Trophoblast cell (in vitro differentiated cells and primary cell): Measurements from ENCODE around the gene MYCBPAP.

ENCODE experiments used
- DNase-seq, 2 donors: peaks; one replicate each; pipeline ENCODE4 v3.0.0-alpha.2; 2016
- H2AFZ ChIP-seq: 2 replicates; pipeline ENCODE4 v1.6.1; 2013; ENCODE audit warnings: low read length, moderate library complexity, mild to moderate bottlenecking; ENCODE audit not compliant: insufficient read depth, poor library complexity
- H2AK5ac ChIP-seq: 2 replicates; pipeline ENCODE4 v1.6.1; 2013; ENCODE audit warnings: mild to moderate bottlenecking, low read length
- H2BK120ac ChIP-seq: 2 replicates; pipeline ENCODE4 v1.6.1; 2013; ENCODE audit warnings: low read length, mild to moderate bottlenecking, moderate library complexity; ENCODE audit not compliant: insufficient read depth, poor library complexity
- H2BK12ac ChIP-seq: 2 replicates; pipeline ENCODE4 v1.6.1; 2013; ENCODE audit warnings: mild to moderate bottlenecking, low read length, moderate library complexity
- H2BK5ac ChIP-seq: 2 replicates; pipeline ENCODE4 v1.6.1; 2013; ENCODE audit warnings: low read length, low read depth, moderate library complexity, mild to moderate bottlenecking; ENCODE audit not compliant: poor library complexity
- H3K14ac ChIP-seq: 2 replicates; pipeline ENCODE4 v1.6.1; 2013; ENCODE audit warnings: mild to moderate bottlenecking, low read length
- H3K18ac ChIP-seq: 2 replicates; pipeline ENCODE4 v1.6.1; 2013; ENCODE audit warnings: mild to moderate bottlenecking, low read length
- H3K23ac ChIP-seq: 2 replicates; pipeline ENCODE4 v1.6.1; 2013; ENCODE audit warnings: low read length
- H3K27ac ChIP-seq: 2 replicates; pipeline ENCODE4 v1.5.1; 2013; ENCODE audit warnings: low read depth, mild to moderate bottlenecking, inconsistent platforms, low read length, moderate library complexity
- H3K27me3 ChIP-seq: 2 replicates; pipeline ENCODE4 v1.6.1; 2013; ENCODE audit warnings: inconsistent platforms, mild to moderate bottlenecking, low read length, moderate library complexity; ENCODE audit not compliant: insufficient read depth
- H3K36me3 ChIP-seq, 2 experiments: 1 replicate in 1 of 2; 2 replicates in 1 of 2; pipeline ENCODE4 v1.6.1; 2013; ENCODE audit warnings: low read length in 2 of 2, mild to moderate bottlenecking in 2 of 2, moderate library complexity in 1 of 2; ENCODE audit not compliant: insufficient read depth in 2 of 2, control insufficient read depth in 1 of 2
- H3K4ac ChIP-seq: 2 replicates; pipeline ENCODE4 v1.6.1; 2013; ENCODE audit warnings: low read depth, mild to moderate bottlenecking, low read length, moderate library complexity
- H3K4me1 ChIP-seq, 2 experiments: 1 replicate in 1 of 2; 2 replicates in 1 of 2; pipeline ENCODE4 v1.6.1; 2013; ENCODE audit warnings: low read length in 2 of 2, mild to moderate bottlenecking in 2 of 2, moderate library complexity in 1 of 2; ENCODE audit not compliant: insufficient read depth in 2 of 2, control insufficient read depth in 1 of 2
- H3K4me2 ChIP-seq: 2 replicates; pipeline ENCODE4 v1.6.1; 2013; ENCODE audit warnings: inconsistent platforms, mild to moderate bottlenecking, low read length, moderate library complexity
- H3K4me3 ChIP-seq: 2 replicates; pipeline ENCODE4 v1.5.1; 2013; ENCODE audit warnings: mild to moderate bottlenecking, low read depth, low read length, inconsistent platforms
- H3K79me1 ChIP-seq: one replicate; pipeline ENCODE4 v1.6.1; 2013; ENCODE audit warnings: low read length
- H3K79me2 ChIP-seq: 2 replicates; pipeline ENCODE4 v1.6.1; 2013; ENCODE audit warnings: low read length, mild to moderate bottlenecking; ENCODE audit not compliant: control insufficient read depth, insufficient read depth, poor library complexity
- H3K9ac ChIP-seq: 2 replicates; pipeline ENCODE4 v1.6.1; 2013; ENCODE audit warnings: mild to moderate bottlenecking, low read length
- H3K9me3 ChIP-seq: 2 replicates; pipeline ENCODE4 v1.6.1; 2013; ENCODE audit warnings: low read depth, mild to moderate bottlenecking, control low read depth, inconsistent platforms, low read length; ENCODE audit not compliant: insufficient read depth
- H4K12ac ChIP-seq: 2 replicates; pipeline ENCODE4 v1.6.1; 2013; ENCODE audit warnings: low read depth, mild to moderate bottlenecking, low read length, moderate library complexity
- H4K8ac ChIP-seq: 2 replicates; pipeline ENCODE4 v1.6.1; 2013; ENCODE audit warnings: low read depth, mild to moderate bottlenecking, low read length, moderate library complexity
- H4K91ac ChIP-seq: one replicate; pipeline ENCODE4 v1.6.1; 2013; ENCODE audit warnings: low read depth, mild to moderate bottlenecking, low read length, moderate library complexity
- WGBS: extraction: QIAGEN DNeasy Blood & Tissue Kit; methylation state at CpG from one replicate; pipeline ENCODE4 v1.1.7; 2013; ENCODE audit warnings: missing lambda C conversion rate; ENCODE audit not compliant: insufficient read length, insufficient coverage; ENCODE audit errors: extremely low coverage; 5-methylcytosine and 5-hydroxymethylcytosine counted together

The MYCBPAP gene

GRCh38 chr17:50539762-50540559 lies 31.7 kb downstream of the MYCBPAP start:
- Histone ChIP-seq H3K79me1 (peaks cover 9% of the 10 kb centered on the region), H4K91ac (no peak overlapping the region), H3K79me2 (peaks cover 2% of the 10 kb centered on the region), H3K4me2 (no peak overlapping the region), H2BK5ac (no peak overlapping the region), H3K4me1 (peaks cover 21 to 23% of the 10 kb centered on the region in 2 experiments), H3K9me3 (no peaks in the 10 kb centered on the region), H3K14ac (no peak overlapping the region), H3K4ac (no peak overlapping the region), H3K4me3 (no peak overlapping the region), H2AFZ (no peak overlapping the region), H3K27me3 (no peaks in the 10 kb centered on the region), H2BK120ac (no peak overlapping the region), H4K12ac (no peak overlapping the region), H3K27ac (no peak overlapping the region), H4K8ac (no peak overlapping the region), H2AK5ac (no peak overlapping the region), H3K36me3 (peaks cover 40 to 42% of the 10 kb centered on the region in 2 experiments), H3K23ac (no peak overlapping the region), H2BK12ac (no peak overlapping the region), H3K18ac (no peak overlapping the region), H3K9ac (no peak overlapping the region)
- peak; percentile 68 to 71 for DNase-seq
- no CpG with 5 or more reads among the region's 15 CpGs for WGBS

GRCh38 chr17:50540560-50541401 lies 32.5 kb downstream of the MYCBPAP start:
- Histone ChIP-seq H3K79me2 (peaks cover 2% of the 10 kb centered on the region), H3K4me1 (peaks cover 21% of the 10 kb centered on the region in 2 experiments), H3K9ac (no peak overlapping the region), H4K12ac (no peak overlapping the region), H3K18ac (no peak overlapping the region), H2BK120ac (no peak overlapping the region), H3K79me1 (peaks cover 9% of the 10 kb centered on the region), H3K14ac (no peak overlapping the region), H4K8ac (no peak overlapping the region), H3K27me3 (no peaks in the 10 kb centered on the region), H3K36me3 (peaks cover 40 to 42% of the 10 kb centered on the region in 2 experiments), H3K27ac (no peak overlapping the region), H3K23ac (no peak overlapping the region), H2BK5ac (no peak overlapping the region), H4K91ac (no peak overlapping the region), H3K4ac (no peak overlapping the region), H2AK5ac (peak overlapping the region; percentile 57), H3K4me3 (no peak overlapping the region), H3K4me2 (no peak overlapping the region), H2AFZ (no peak overlapping the region), H2BK12ac (no peak overlapping the region), H3K9me3 (no peaks in the 10 kb centered on the region)
- no peak for DNase-seq
- WGBS = no CpG with 5 or more reads among the region's 11 CpGs

GRCh38 chr17:50541402-50541715 lies 33.1 kb downstream of the MYCBPAP start:
- H2AFZ ChIP-seq = no peak overlapping the region

GRCh38 chr17:50541716-50542688 lies 33.8 kb downstream of the MYCBPAP start:
- H3K23ac ChIP-seq = no peak overlapping the region
- peak overlapping the region; percentile 67 for H3K14ac ChIP-seq
- peak overlapping the region; percentile 70 for H3K18ac ChIP-seq
- no peaks in the 10 kb centered on the region for H3K9me3 ChIP-seq
- peak overlapping the region; percentile 13 for H2BK12ac ChIP-seq
- H3K36me3 ChIP-seq = peaks cover 31 to 33% of the 10 kb centered on the region in 2 experiments
- peak; percentile 78 to 89 for DNase-seq
- peak overlapping the region; percentile 44 for H2BK120ac ChIP-seq
- WGBS = no CpG with 5 or more reads among the region's 82 CpGs
- H3K27ac ChIP-seq = peak overlapping the region; percentile 8
- H3K4me2 ChIP-seq = peak overlapping the region; percentile 90
- peaks cover 2% of the 10 kb centered on the region for H3K79me2 ChIP-seq
- H4K8ac ChIP-seq = peak overlapping the region; percentile 87
- peak overlapping the region; percentile 57 for H2AK5ac ChIP-seq
- H3K4ac ChIP-seq = peak overlapping the region; percentile 9
- peak overlapping the region; percentile 82 for H4K91ac ChIP-seq
- peak overlapping the region; percentile 74 for H4K12ac ChIP-seq
- H3K4me1 ChIP-seq = peaks cover 21% of the 10 kb centered on the region in 2 experiments
- H2AFZ ChIP-seq = peak overlapping the region; percentile 47
- peak overlapping the region; percentile 71 for H3K9ac ChIP-seq
- H3K79me1 ChIP-seq = peaks cover 9% of the 10 kb centered on the region
- peak overlapping the region; percentile 47 for H2BK5ac ChIP-seq
- peak overlapping the region; percentile 72 for H3K4me3 ChIP-seq
- no peaks in the 10 kb centered on the region for H3K27me3 ChIP-seq

More at GRCh38 chr17:50541402-50541715, 33.1 kb downstream of the MYCBPAP start:
- Histone ChIP-seq H3K36me3 (peaks cover 38 to 39% of the 10 kb centered on the region in 2 experiments), H4K91ac (peak overlapping the region; percentile 82), H3K4me3 (no peak overlapping the region), H3K9me3 (no peaks in the 10 kb centered on the region), H2AK5ac (peak overlapping the region; percentile 57), H3K79me1 (peaks cover 9% of the 10 kb centered on the region), H3K18ac (peak overlapping the region; percentile 64), H3K27me3 (no peaks in the 10 kb centered on the region), H2BK5ac (no peak overlapping the region), H3K27ac (no peak overlapping the region), H2BK120ac (peak overlapping the region; percentile 40), H3K4me1 (peaks cover 21% of the 10 kb centered on the region in 2 experiments), H4K8ac (peak overlapping the region; percentile 87), H3K4me2 (peak overlapping the region; percentile 90), H3K4ac (no peak overlapping the region), H3K23ac (no peak overlapping the region), H3K14ac (peak overlapping the region; percentile 40), H3K9ac (no peak overlapping the region), H2BK12ac (peak overlapping the region; percentile 13), H4K12ac (peak overlapping the region; percentile 71), H3K79me2 (peaks cover 2% of the 10 kb centered on the region)
- no peak for DNase-seq
- WGBS = no CpG with 5 or more reads among the region's 9 CpGs
